Coronary artery (tissue), 2 donors: ENCODE results near the gene SNX9.

ENCODE experiments used
- DNase-seq: peaks from one replicate; pipeline ENCODE4 v3.0.0-alpha.2; 2017; ENCODE audit warnings: low spot score
- H3K27ac ChIP-seq, 2 donors: fragments of 200-600 bp; sonication (generic); one replicate each; pipeline ENCODE4 v1.5.1; 2016 to 2019
- H3K4me3 ChIP-seq: fragments of 200-600 bp; sonication (generic); 2 replicates; pipeline ENCODE4 v1.5.1; 2016; ENCODE audit warnings: mild to moderate bottlenecking, moderate library complexity
- CTCF ChIP-seq: fragments of 200-600 bp; sonication (generic); IDR thresholded peaks from one replicate; pipeline ENCODE4 v1.5.1; 2019; ENCODE audit warnings: antibody characterized with exemption

Gene SNX9

GRCh38 chr6:157779705-157780604 lies 43.1 kb upstream of the SNX9 start:
- DNase-seq, result no peak
- Histone ChIP-seq H3K27ac (no peak overlapping the region), H3K4me3 (no peak overlapping the region)
- TF ChIP-seq CTCF, result no peak

GRCh38 chr6:157785636-157786035 lies 37.4 kb upstream of the SNX9 start:
- no peak for TF ChIP-seq CTCF
- H3K4me3 ChIP-seq, result no peak overlapping the region
- DNase-seq, result no peak
- no peak overlapping the region for H3K27ac ChIP-seq

- no peak for TF ChIP-seq CTCF
- no peak for DNase-seq
- H3K27ac ChIP-seq, result no peak overlapping the region
- H3K4me3 ChIP-seq, result no peak overlapping the region
These were observed 36.8 kb upstream of the SNX9 start for GRCh38 chr6:157786221-157786620.

- no peak for DNase-seq
- no peak overlapping the region for H3K4me3 ChIP-seq
- no peak for TF ChIP-seq CTCF
- H3K27ac ChIP-seq, result no peak overlapping the region
These were observed 36.0 kb upstream of the SNX9 start for GRCh38 chr6:157787080-157787479.

- Histone ChIP-seq H3K4me3 (no peak overlapping the region), H3K27ac (no peak overlapping the region)
- no peak for TF ChIP-seq CTCF
- DNase-seq, result no peak
These were observed 34.9 kb upstream of the SNX9 start for GRCh38 chr6:157788180-157788579.

GRCh38 chr6:157789297-157789696 lies 33.7 kb upstream of the SNX9 start:
- Histone ChIP-seq H3K27ac (no peak overlapping the region), H3K4me3 (no peak overlapping the region)
- DNase-seq, result no peak
- TF ChIP-seq CTCF, result no peak

- Histone ChIP-seq H3K27ac (no peak overlapping the region), H3K4me3 (no peak overlapping the region)
- DNase-seq, result no peak
- no peak for TF ChIP-seq CTCF
These were observed 33.2 kb upstream of the SNX9 start for GRCh38 chr6:157789861-157790260.
